DMS79 treated with DMSO at 0.1 percent for 48 hours (cell line): ENCODE data around the gene PSMB7.

Experiments
- DNase-seq: peaks from one replicate; lab custom pipeline; 2025; lab: John Stamatoyannopoulos, UW

The PSMB7 gene

GRCh38 chr9:124356745-124357390 is 58.4 kb downstream of the PSMB7 start:
- no peak for DNase-seq

DNA sequence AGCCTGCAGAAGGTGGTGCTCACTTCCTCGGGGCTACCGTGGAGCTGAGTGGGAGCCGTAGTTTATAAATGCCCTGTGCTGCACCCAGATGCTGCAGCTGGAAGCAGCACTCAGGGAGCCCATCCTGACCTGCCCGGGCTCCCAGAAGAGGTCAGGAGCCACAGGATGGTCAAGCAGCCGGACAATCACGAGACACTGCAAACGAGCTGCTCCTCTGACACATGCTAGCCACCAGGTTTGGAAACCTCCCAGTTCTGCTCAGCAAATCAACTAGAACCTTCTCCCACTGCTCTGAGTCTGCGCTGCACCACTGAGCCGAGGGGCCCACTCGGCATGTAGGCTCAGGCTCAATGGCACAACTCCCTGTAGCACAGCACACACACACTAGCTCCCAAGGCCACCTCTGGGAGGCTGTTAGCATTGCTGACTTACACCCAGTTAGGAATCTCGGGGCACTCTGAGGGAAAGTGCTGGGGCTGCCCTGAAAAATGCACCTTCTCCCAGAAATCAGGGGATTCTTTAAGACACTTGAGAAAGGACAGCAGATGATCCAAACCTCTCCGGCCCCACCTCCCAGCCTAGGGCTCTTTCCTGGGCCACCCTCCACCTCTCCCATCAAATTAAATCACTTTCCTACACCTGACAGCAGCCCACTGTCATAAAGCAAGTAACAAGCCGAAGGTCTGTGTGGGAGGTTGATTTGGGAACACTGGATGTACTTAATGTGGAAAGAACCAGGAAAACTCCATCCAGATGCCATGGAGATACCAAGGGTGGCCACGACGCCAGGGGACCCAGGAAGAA is 59.1 kb downstream of the PSMB7 start:
- no peak for DNase-seq

DNA sequence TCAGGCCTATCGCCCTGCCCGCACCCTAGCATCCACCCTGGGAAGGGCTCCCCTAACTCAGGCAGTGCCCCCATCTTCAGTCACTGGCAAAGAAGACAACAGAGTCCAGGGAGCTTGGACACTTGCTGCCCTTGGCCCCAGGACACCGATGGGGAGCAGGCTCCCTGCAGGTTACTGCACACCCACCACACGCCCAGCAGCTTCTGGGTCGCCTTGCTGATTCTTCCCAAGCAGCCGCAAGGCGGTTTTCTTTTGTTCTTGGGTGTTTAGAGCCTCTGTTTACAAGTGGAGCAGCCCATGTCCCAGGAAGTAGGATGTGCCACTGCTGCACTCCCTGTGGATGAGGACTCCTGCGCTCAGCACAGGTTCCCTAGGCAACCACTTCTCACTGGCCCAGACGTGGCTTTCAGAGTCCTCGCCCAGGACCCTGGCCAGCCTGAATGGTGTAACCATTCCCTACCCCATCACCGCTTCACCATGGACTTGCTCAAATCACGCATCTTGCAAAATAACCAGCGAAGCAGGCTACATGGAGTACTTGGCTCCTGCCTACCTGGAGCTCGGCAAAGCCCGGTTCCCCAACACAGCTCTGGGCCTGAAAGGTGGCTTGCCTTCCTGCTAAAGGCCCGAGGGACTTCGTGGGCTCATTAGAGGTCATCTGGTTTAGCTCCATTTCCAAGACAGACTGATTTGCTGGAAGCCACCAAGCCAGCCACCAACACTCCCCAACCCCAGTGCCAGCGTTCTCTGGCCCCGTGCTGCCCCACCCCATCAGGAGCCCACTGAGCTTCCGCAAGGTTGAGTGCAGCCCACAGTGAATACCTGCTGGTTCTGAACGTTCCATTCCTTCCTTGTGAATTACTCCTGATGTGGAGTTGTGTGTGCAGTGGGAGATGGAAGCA is 60.0 kb downstream of the PSMB7 start:
- DNase-seq, result no peak

GRCh38 chr9:124354346-124355038 is 60.8 kb downstream of the PSMB7 start:
- no peak for DNase-seq

DNA sequence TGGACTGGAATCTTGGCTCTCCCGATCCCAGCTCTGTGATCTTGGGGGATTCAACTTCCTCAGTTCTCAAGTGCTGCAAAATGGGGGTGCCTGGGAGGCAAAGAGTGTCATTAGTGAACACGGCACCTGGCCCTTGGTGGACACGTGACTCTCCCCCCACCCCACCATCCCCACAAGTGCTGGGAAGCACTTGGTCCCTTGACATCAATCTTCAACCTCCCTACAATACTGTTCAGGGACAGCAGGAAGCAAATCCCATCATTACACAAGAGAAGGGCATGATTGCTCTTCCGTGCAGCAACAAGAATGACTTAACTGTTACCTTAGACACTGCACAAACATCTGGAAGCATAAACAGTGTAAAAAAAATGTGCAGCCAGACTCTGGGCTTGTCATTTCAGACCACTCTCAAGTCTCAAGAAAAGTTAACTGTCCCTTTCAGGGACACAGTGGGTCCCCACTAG is 61.4 kb downstream of the PSMB7 start:
- no peak for DNase-seq

DNA sequence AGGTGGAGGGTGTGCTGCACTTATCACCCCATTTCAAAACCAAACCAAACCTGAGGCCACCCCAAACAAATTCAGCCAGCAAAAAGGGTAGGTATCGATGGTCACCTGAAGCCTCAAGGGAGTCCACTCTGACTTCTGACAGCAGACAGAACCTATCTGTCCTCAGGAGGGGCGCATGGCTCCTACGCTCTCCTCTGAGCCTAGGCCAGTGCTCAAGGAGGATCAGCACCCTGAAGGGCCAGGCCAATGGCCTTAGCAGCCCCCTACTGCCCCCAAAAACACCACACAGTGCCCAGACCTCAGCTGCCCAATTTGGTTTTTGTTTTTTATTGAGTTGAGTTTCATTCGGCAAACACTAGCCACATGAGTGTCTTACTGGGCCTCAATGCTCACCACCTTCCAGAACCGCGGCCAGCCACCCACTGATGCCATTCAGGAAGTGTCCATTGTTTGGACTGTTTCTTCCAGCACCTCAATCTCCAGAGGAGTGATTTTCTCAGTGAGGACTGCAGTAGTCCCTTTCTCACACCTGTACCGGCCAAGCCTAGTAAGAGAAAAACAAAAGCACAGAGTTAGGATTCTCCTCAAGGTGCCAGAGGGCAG is 62.0 kb downstream of the PSMB7 start:
- DNase-seq, result no peak

GRCh38 chr9:124352616-124353015 is 62.6 kb downstream of the PSMB7 start:
- DNase-seq, result no peak

DNA sequence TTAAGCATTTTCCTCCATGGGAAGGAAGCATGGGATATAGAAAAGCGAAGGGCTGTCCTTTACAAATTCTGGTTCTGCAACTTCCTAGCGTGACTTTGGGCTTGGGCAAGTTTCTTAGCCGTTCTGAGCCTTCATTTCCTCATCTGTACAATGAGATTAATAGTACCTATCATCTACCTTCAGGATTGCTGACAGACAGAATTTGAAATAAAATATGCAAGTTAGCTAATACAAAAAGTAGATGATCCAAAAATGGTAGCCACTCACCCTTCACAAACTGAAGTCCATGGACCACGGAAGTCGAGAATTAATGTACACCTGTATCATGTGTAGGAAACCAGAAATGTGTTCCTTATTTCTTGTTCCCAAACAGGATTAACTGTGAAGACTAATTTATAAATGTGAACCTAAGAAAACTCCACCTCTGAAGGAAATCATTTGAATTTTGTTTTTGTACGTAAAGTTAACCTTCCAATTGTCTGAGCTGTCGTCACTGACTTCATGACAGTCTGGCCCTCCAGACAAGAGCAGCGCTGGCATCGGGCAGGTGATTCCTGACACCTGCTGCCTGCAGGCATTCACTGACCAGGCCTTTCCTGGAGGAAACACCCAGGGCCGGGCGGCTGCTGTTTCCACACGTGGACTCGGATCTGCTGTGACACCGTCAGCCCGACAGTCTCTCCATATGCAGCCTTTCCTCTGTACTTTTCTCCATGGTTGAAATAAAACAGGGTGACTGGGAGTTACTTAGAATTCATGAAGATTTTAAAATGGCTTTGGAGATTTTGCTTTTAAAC is 63.4 kb downstream of the PSMB7 start:
- no peak for DNase-seq

DNA sequence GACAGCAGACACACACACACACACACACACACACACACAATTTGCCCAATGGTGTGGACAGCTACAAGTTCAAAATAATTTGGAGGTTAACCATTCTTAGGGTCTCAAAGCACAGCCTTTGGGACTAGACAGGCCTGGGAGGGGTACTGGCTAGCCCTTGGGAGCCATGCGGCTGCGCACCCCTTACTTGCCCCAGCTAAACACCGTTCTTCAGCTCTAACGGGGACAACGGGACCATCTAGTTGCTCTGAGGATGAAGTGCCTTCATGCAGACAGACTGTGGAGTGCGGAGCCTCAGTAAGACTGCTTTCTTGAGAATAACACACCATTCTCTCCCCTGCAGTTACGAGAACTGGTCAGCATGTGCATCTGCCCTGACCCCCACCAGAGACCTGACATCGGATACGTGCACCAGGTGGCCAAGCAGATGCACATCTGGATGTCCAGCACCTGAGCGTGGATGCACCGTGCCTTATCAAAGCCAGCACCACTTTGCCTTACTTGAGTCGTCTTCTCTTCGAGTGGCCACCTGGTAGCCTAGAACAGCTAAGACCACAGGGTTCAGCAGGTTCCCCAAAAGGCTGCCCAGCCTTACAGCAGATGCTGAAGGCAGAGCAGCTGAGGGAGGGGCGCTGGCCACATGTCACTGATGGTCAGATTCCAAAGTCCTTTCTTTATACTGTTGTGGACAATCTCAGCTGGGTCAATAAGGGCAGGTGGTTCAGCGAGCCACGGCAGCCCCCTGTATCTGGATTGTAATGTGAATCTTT is 64.6 kb downstream of the PSMB7 start:
- DNase-seq, result no peak

GRCh38 chr9:124349675-124350493 is 65.4 kb downstream of the PSMB7 start:
- DNase-seq, result no peak

- DNase-seq, result no peak
These were observed 66.0 kb downstream of the PSMB7 start for GRCh38 chr9:124349267-124349666.

DNA sequence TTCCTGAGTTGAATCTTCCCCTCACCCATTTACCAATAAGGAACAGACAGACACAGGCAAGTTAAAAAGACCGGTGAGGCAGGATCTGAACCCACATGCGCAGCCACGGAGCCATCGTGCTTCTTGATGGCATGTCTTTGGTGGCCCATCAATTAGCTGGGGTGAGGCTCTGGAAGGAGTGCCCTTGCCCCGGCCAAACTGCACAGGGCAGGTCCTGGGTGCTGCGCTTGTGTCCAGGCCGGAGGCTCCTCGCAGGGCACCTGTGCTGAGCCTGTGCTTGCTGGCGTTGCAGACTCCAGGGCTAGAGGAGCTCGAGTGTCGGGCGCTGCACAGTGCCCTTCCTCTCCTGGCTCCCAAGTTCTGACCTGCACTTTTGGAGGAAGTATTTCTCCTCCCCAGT is 66.4 kb downstream of the PSMB7 start:
- DNase-seq, result no peak

DNA sequence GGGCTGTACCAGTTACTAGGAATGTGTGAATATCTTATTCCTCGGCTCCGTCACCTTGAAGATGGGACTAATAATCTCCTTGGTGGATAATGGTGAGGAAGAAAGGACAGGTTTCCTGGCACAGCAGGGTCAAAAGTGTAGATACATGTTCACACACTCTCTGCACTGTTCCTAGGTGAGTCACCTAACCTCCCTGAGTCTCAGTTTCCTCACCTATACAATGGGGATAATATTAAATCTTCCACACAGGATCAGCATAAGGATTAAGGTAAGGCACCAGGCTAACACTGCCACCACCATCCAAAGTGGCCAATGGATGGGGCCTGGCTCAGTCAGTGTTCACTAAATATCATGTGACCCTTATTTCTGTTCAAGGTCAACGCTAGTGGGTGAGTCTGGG is 66.9 kb downstream of the PSMB7 start:
- DNase-seq, result no peak

- DNase-seq, result no peak
These were observed 67.3 kb downstream of the PSMB7 start for GRCh38 chr9:124347968-124348358.

DNA sequence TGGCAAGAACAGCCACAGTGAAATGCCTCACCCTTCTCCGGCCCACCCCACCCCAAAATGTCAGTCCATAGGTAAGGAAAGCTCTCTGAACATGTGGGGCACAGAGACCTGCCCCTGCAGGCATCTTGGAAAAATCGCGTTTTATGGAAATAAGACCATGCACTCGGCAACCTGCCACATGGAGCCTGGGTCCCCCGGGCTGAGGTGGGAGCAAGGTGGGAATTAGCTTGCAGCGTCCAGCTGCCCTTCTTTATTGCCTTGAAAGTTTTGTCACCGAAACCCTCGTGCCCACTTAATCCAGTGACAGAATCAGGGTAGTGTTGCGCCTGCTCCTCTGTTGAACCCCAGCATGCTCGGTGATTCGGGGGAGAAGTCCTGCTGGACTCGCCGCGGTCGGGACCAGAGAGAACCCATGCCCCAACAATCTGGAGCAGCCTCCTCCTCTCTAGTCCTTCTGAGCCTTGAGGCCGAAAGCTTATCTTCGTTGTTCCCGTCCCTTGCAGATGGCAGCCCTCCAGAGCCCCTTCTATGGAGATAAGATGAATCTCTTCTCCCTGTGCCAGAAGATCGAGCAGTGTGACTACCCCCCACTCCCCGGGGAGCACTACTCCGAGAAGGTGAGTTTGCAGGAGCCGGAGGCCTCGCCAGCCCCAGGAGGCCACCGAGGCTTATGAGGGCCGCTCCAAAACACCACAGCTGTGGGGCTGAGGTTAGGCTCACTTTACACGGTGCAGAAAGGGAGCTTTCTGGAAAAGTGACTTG is 67.9 kb downstream of the PSMB7 start:
- no peak for DNase-seq

GRCh38 chr9:124346347-124347163 is 68.7 kb downstream of the PSMB7 start:
- no peak for DNase-seq

- no peak for DNase-seq
These were observed 69.4 kb downstream of the PSMB7 start for GRCh38 chr9:124345751-124346281.
